Ectodermal cell (in vitro differentiated cells): ENCODE data around the gene TMEM260.
"Not testable (repeated sequence)": the region's sequence is repeated elsewhere in the genome, so short reads cannot be mapped to it uniquely, and the experiment has no call there.

Experiments
- H3K27ac ChIP-seq: 2 replicates; pipeline ENCODE4 v1.7.0; 2013; ENCODE audit warnings: mild to moderate bottlenecking, low read depth, low read length; ENCODE audit not compliant: insufficient read depth, poor library complexity, severe bottlenecking
- H3K27me3 ChIP-seq: 2 replicates; pipeline ENCODE4 v1.7.0; 2013; ENCODE audit warnings: mild to moderate bottlenecking, low read length; ENCODE audit not compliant: insufficient read depth, control insufficient read depth, poor library complexity, severe bottlenecking
- H3K36me3 ChIP-seq: one replicate; pipeline ENCODE4 v1.7.0; 2013; ENCODE audit warnings: low read length; ENCODE audit not compliant: control insufficient read depth, insufficient read depth
- H3K4me1 ChIP-seq: one replicate; pipeline ENCODE4 v1.7.0; 2013; ENCODE audit warnings: low read length; ENCODE audit not compliant: control insufficient read depth, insufficient read depth
- H3K4me3 ChIP-seq: 2 replicates; pipeline ENCODE4 v1.7.0; 2013; ENCODE audit warnings: low read depth, low read length, control low read depth; ENCODE audit not compliant: insufficient read depth
- H3K9me3 ChIP-seq: 2 replicates; pipeline ENCODE4 v1.7.0; 2013; ENCODE audit warnings: mild to moderate bottlenecking, low read length, moderate library complexity; ENCODE audit not compliant: control insufficient read depth
- WGBS, 2 experiments: methylation state at CpG; one replicate each; pipeline ENCODE4 v1.1.7; 2013; ENCODE audit warnings: missing lambda C conversion rate in 2 of 2; 5-methylcytosine and 5-hydroxymethylcytosine counted together

TMEM260 gene

GRCh38 chr14:56594428-56594827 is 14.8 kb downstream of the TMEM260 start:
- H3K9me3 ChIP-seq: no peaks in the 10 kb centered on the region
- no peaks in the 10 kb centered on the region for H3K36me3 ChIP-seq
- no peak overlapping the region for H3K4me3 ChIP-seq
- peaks cover 16% of the 10 kb centered on the region for H3K4me1 ChIP-seq
- 100% methylated on average over 1 of the region's 1 CpG; no CpG with 5 or more reads in 1 of the 2 experiments for WGBS, 2 experiments
- no peak overlapping the region for H3K27ac ChIP-seq
- no peaks in the 10 kb centered on the region for H3K27me3 ChIP-seq

GRCh38 chr14:56598519-56598918 is 18.9 kb downstream of the TMEM260 start:
- no peaks in the 10 kb centered on the region for H3K36me3 ChIP-seq
- no peak overlapping the region for H3K27ac ChIP-seq
- no peak overlapping the region for H3K4me3 ChIP-seq
- no peaks in the 10 kb centered on the region for H3K4me1 ChIP-seq
- no peaks in the 10 kb centered on the region for H3K27me3 ChIP-seq
- WGBS, 2 experiments: 94 to 96% methylated on average over 1 of the region's 1 CpG
- H3K9me3 ChIP-seq: no peaks in the 10 kb centered on the region

GRCh38 chr14:56603648-56604047 is 24.1 kb downstream of the TMEM260 start:
- no peaks in the 10 kb centered on the region for H3K36me3 ChIP-seq
- H3K27me3 ChIP-seq: no peaks in the 10 kb centered on the region
- 90 to 98% methylated on average over 2 of the region's 2 CpGs for WGBS, 2 experiments
- H3K4me3 ChIP-seq: no peak overlapping the region
- H3K27ac ChIP-seq: no peak overlapping the region
- H3K4me1 ChIP-seq: no peaks in the 10 kb centered on the region
- H3K9me3 ChIP-seq: no peaks in the 10 kb centered on the region

DNA sequence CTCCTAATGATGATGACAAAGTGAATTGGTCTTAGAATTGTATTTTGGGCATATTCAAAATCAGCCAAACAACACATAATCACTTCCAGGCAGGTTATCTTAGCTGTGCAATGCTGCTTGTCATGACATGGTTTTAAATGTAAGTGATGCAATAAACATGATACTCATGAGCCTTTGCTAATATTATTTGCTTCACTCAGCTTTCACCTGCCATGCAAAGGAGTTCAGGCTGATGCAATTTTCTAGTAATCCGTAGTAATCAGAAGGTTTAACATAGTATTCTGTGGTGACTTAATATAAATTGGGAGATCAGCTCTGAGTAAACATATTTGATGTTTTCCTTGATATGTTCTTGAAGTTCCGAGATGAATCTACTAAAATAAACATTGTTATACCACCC is 29.1 kb downstream of the TMEM260 start:
- Histone ChIP-seq H3K9me3 (no peaks in the 10 kb centered on the region), H3K36me3 (peaks cover 6% of the 10 kb centered on the region), H3K27me3 (no peaks in the 10 kb centered on the region), H3K27ac (no peak overlapping the region), H3K4me1 (no peaks in the 10 kb centered on the region), H3K4me3 (no peak overlapping the region)
- WGBS, 2 experiments: 91 to 95% methylated on average over 2 of the region's 2 CpGs

GRCh38 chr14:56611663-56612062 is 32.1 kb downstream of the TMEM260 start:
- 90 to 96% methylated on average over 1 to 2 of the region's 2 CpGs for WGBS, 2 experiments
- H3K4me3 ChIP-seq, H3K36me3 ChIP-seq, H3K27ac ChIP-seq, H3K4me1 ChIP-seq, H3K9me3 ChIP-seq, H3K27me3 ChIP-seq: not testable (repeated sequence)

GRCh38 chr14:56617084-56617483 is 37.5 kb downstream of the TMEM260 start:
- no peaks in the 10 kb centered on the region for H3K36me3 ChIP-seq

DNA sequence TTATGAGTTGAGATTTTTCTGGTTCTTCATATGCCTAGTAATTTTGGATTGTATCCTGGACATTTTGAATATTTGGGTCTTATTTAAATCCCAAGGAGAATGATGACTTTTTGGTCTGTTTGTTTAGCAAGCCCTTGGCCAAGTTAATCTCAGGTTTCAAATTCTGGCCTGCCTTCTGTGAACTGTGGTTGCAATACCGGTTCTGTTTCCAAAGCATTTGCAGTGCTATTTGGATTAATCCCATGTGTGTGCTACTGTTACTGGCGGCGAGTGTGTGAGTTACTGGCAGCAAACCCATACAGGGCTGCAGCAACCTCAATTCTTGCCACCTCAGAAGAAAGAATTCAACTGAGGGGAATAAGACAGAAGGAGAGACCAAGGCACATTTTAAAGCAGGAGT is 51.1 kb downstream of the TMEM260 start:
- H3K27me3 ChIP-seq: no peaks in the 10 kb centered on the region
- no peaks in the 10 kb centered on the region for H3K9me3 ChIP-seq
- H3K27ac ChIP-seq: no peak overlapping the region
- no peak overlapping the region for H3K4me3 ChIP-seq
- peaks cover 21% of the 10 kb centered on the region for H3K36me3 ChIP-seq
- no peaks in the 10 kb centered on the region for H3K4me1 ChIP-seq
- 99% methylated on average over 3 of the region's 3 CpGs for WGBS, 2 experiments

More at GRCh38 chr14:56617084-56617483, 37.5 kb downstream of the TMEM260 start:
- Histone ChIP-seq H3K27ac (no peak overlapping the region), H3K4me3 (no peak overlapping the region), H3K27me3 (no peaks in the 10 kb centered on the region), H3K4me1 (no peaks in the 10 kb centered on the region), H3K9me3 (no peaks in the 10 kb centered on the region)

DNA sequence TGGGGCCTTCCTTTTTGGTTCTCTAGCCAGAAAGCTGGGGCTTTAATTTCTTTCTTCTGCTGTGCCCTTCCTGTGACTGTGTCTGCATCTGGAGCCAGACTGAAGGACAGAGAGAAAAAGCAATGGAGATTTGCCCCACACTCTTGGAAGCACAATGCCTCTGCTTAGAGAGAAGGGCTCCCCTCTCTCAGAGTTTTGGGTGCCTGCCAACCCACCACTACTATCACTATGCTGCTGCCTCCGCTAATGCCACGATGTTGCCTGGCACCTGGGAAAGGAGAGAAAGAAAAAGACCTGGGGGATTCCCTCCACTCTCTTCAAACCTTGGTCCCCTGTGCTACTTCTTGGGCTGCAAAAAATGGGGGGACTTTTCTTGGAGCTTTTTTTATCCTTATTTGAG is 52.6 kb downstream of the TMEM260 start:
- H3K9me3 ChIP-seq: no peaks in the 10 kb centered on the region
- H3K36me3 ChIP-seq: peaks cover 29% of the 10 kb centered on the region
- WGBS, 2 experiments: 95 to 100% methylated on average over 2 of the region's 2 CpGs
- no peaks in the 10 kb centered on the region for H3K27me3 ChIP-seq
- no peak overlapping the region for H3K4me3 ChIP-seq
- no peak overlapping the region for H3K27ac ChIP-seq
- no peaks in the 10 kb centered on the region for H3K4me1 ChIP-seq

- no peaks in the 10 kb centered on the region for H3K9me3 ChIP-seq
- WGBS, 2 experiments: 83 to 100% methylated on average over 1 of the region's 1 CpG
- H3K36me3 ChIP-seq: peaks cover 38% of the 10 kb centered on the region
- H3K4me1 ChIP-seq: no peaks in the 10 kb centered on the region
- H3K27ac ChIP-seq: no peak overlapping the region
- H3K27me3 ChIP-seq: no peaks in the 10 kb centered on the region
- H3K4me3 ChIP-seq: no peak overlapping the region
Measured at GRCh38 chr14:56633544-56633943, 53.9 kb downstream of the TMEM260 start.

DNA sequence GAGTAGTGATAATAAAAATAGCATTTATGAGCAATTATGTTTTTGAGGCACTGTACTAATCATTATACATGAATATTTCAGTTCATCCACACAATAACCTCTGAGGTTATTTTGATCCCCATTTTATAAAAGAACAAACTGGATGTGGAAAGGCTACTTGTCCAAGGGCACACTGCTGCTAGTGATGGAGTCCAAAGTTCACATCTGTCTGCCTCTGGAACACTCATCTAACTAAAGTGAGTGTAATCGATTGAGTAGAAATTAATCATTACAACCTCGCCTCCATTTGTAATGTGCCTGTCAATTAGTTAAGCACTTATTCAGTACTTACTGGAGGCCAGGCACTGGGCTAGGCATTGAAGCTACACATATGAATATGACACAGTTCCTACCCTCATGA is 55.4 kb downstream of the TMEM260 start:
- Histone ChIP-seq H3K36me3 (peaks cover 46% of the 10 kb centered on the region), H3K27ac (no peak overlapping the region), H3K4me1 (no peaks in the 10 kb centered on the region), H3K9me3 (no peaks in the 10 kb centered on the region), H3K27me3 (no peaks in the 10 kb centered on the region), H3K4me3 (no peak overlapping the region)
- WGBS, 2 experiments: 96 to 98% methylated on average over 2 of the region's 2 CpGs

- Histone ChIP-seq H3K9me3 (no peaks in the 10 kb centered on the region), H3K36me3 (no peaks in the 10 kb centered on the region), H3K27me3 (peaks cover 56% of the 10 kb centered on the region), H3K4me1 (peaks cover 28% of the 10 kb centered on the region), H3K27ac (no peak overlapping the region), H3K4me3 (no peak overlapping the region)
- 77 to 91% methylated on average over 2 of the region's 2 CpGs for WGBS, 2 experiments
Measured at GRCh38 chr14:56647493-56647892, 67.9 kb downstream of the TMEM260 start.
